ENCODE results near the gene TMX4.

DNA sequence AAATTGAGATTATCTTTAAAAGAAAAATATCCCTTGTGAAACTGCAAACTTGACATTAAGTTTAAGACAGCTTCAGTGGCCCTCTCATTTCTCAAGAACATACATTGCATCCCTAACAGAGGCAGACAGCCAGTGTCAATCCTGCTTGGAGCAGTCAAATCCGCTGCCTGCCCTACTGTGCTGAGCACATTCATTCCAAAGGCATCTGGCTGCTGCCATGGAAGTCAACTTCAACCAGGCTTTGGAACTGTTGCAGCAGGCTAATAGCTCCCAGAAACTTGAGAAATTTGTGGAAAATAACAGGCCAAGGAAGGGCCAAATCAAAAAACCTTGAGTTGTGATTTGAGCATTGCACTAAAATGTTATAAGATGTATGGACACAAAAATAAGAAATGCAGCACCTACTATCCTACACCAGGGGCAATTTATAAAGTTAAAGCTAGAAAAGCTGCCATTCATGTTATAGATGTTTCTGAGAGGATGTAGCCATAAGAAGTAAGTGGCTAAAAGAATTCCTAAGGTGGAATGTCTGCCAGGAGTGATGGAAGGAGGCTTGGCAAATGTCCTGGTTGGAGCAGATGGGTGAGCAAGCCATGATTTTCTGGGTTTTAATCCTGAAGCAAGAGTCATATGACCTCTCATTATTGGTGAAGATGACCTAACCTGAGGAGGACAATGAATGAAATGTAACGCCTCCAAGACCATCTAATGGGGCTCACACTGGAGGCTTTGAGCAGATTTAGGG, 47.9 kb downstream of the TMX4 start:
- TF ChIP-seq, protein P1, sequence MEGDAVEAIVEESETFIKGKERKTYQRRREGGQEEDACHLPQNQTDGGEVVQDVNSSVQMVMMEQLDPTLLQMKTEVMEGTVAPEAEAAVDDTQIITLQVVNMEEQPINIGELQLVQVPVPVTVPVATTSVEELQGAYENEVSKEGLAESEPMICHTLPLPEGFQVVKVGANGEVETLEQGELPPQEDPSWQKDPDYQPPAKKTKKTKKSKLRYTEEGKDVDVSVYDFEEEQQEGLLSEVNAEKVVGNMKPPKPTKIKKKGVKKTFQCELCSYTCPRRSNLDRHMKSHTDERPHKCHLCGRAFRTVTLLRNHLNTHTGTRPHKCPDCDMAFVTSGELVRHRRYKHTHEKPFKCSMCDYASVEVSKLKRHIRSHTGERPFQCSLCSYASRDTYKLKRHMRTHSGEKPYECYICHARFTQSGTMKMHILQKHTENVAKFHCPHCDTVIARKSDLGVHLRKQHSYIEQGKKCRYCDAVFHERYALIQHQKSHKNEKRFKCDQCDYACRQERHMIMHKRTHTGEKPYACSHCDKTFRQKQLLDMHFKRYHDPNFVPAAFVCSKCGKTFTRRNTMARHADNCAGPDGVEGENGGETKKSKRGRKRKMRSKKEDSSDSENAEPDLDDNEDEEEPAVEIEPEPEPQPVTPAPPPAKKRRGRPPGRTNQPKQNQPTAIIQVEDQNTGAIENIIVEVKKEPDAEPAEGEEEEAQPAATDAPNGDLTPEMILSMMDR (conservative IDR thresholded peaks at IDR 0.05; ENCODE audit: low read depth, low read length) = no peak
- TF ChIP-seq POLR2A (IDR thresholded peaks at IDR 0.05; ENCODE audit: low read depth, low read length) (no peak), CHD1 (IDR thresholded peaks at IDR 0.05; ENCODE audit: low read depth, low read length) (no peak), RAD21 (IDR thresholded peaks at IDR 0.05; ENCODE audit: low read length) (no peak), ELK1 (IDR thresholded peaks at IDR 0.05; ENCODE audit: borderline replicate concordance, low read depth, low read length) (no peak), MAZ (IDR thresholded peaks at IDR 0.05; ENCODE audit: borderline replicate concordance, low read depth, low read length) (no peak), MXI1 (IDR thresholded peaks at IDR 0.05; ENCODE audit: borderline replicate concordance, low read depth, low read length) (no peak), SMC3 (IDR thresholded peaks at IDR 0.05; ENCODE audit: low read depth, low read length) (no peak), RFX5 (IDR thresholded peaks at IDR 0.05; ENCODE audit: low read depth, low read length) (no peak), CEBPB (IDR thresholded peaks at IDR 0.05; ENCODE audit: low read depth, low read length) (no peak), USF2 (IDR thresholded peaks at IDR 0.05; ENCODE audit: low read depth, low read length) (no peak), BHLHE40 (IDR thresholded peaks at IDR 0.05; ENCODE audit: low read depth, low read length) (no peak)

All from IMR-90 (cell line).